Left lung (tissue), 10 donors: ENCODE results near the gene ASB6. TPM values are rescaled to one million over a fixed set of nuclear protein-coding genes. Genes with fewer than 3 reads are reported as not detected.
A peak's percentile ranks its signal among the peaks of the same experiment; 100 is the strongest.
"Not testable (repeated sequence)": the region's sequence is repeated elsewhere in the genome, so short reads cannot be mapped to it uniquely, and the experiment has no call there.

ENCODE experiments used
- ATAC-seq: fragments of 200-7000 bp; cut with Tn5 transposase; one replicate; pipeline ENCODE4 v1.9.1; 2020; ENCODE audit warnings: moderate library complexity
- DNase-seq, 4 donors: peaks; one replicate each; pipeline ENCODE4 v3.0.0-alpha.2; 2013 to 2020
- H3K27ac ChIP-seq, 2 donors: fragments of 200-600 bp; sonication (generic) in 1 of 2; one replicate each; pipeline versions ENCODE4 v1.5.0 to v1.8.0; 2020 to 2021
- H3K27me3 ChIP-seq, 2 donors: fragments of 200-600 bp; sonication (generic) in 1 of 2; one replicate each; pipeline versions ENCODE4 v1.5.0 to v1.8.0; 2020 to 2021
- H3K36me3 ChIP-seq, 2 donors: fragments of 200-600 bp; sonication (generic) in 1 of 2; one replicate each; pipeline versions ENCODE4 v1.5.0 to v1.8.0; 2020 to 2021
- H3K4me1 ChIP-seq, 2 donors: fragments of 200-600 bp; one replicate each; pipeline ENCODE4 v1.8.0; 2021
- H3K4me3 ChIP-seq, 2 donors: fragments of 200-600 bp; sonication (generic) in 1 of 2; one replicate each; pipeline versions ENCODE4 v1.5.0 to v1.8.0; 2020 to 2021; ENCODE audit warnings: mild to moderate bottlenecking in 1 of 2
- H3K9me3 ChIP-seq, 2 donors: fragments of 200-600 bp; sonication (generic) in 1 of 2; one replicate each; pipeline versions ENCODE4 v1.5.0 to v1.8.0; 2020 to 2021
- CTCF ChIP-seq, 2 donors: fragments of 200-600 bp; sonication (generic) in 1 of 2; IDR thresholded peaks; one replicate each; pipeline versions ENCODE4 v1.5.0 to v1.8.0; 2021; ENCODE audit warnings: antibody characterized with exemption in 2 of 2
- intact Hi-C, 2 donors: fragments of 100-400 bp; cut with DNase I; formaldehyde crosslinking; loops; one replicate each; pipeline versions ENCODE4 v1.11.2 to v1.14.2; 2022
- polyA plus RNA-seq, 6 donors: library from polyadenylated mRNA; unstranded; fragments of 120-200 nt; gene quantifications; one replicate each; pipeline ENCODE4 v1.2.1, GENCODE V29; 2013; ENCODE audit not compliant: insufficient read length in 6 of 6
- total RNA-seq, 2 donors: library from RNA; stranded (reverse); fragmentation: NEBNext Ultra II Directional; extraction: Animal tissue kit (Norgen Biotek cat#: 25700); gene quantifications; one replicate each; pipeline ENCODE4 v1.2.1, GENCODE V29; 2021
- donor health status: DM: no; HTN: yes; CAD: no.
- donor health status: DM: no; HTN: no; CAD: no.

The ASB6 gene
- total and polyA plus RNA-seq, 8 donors, result 14.0 to 18.0 (median 15.7) TPM

GRCh38 chr9:129639034-129639630 is 2.8 kb downstream of the ASB6 start:
- no peaks in the 10 kb centered on the region for H3K27me3 ChIP-seq
- ATAC-seq (no peak), DNase-seq (peak in 1 of 4 donors; percentile 66)
- no peak overlapping the region for H3K4me3 ChIP-seq
- no peak overlapping the region for H3K27ac ChIP-seq
- H3K36me3 ChIP-seq, result peaks cover 0 to 56% of the 10 kb centered on the region in 2 donors
- intact Hi-C loops, result loop anchor here in 1 of 2 donors (10.0 kb wide), 1 partner anchor 156 kb away; no protein-coding TSS in a partner anchor
- H3K9me3 ChIP-seq, result no peaks in the 10 kb centered on the region
- TF ChIP-seq CTCF (IDR thresholded peaks at IDR 0.05), result no peak
- peaks cover 8 to 31% of the 10 kb centered on the region in 2 donors for H3K4me1 ChIP-seq

GRCh38 chr9:129637673-129638439 is 4.1 kb downstream of the ASB6 start:
- Histone ChIP-seq H3K4me1 (peaks cover 8 to 31% of the 10 kb centered on the region in 2 donors), H3K27ac (no peak overlapping the region)

GRCh38 chr9:129637102-129637501 is 4.8 kb downstream of the ASB6 start:
- intact Hi-C loops, result loop anchor here in 1 of 2 donors (10.0 kb wide), 1 partner anchor 158 kb away; no protein-coding TSS in a partner anchor
- no peaks in the 10 kb centered on the region for H3K27me3 ChIP-seq
- peaks cover 0 to 75% of the 10 kb centered on the region in 2 donors for H3K36me3 ChIP-seq
- TF ChIP-seq CTCF (IDR thresholded peaks at IDR 0.05), result no peak
- H3K4me3 ChIP-seq, result no peak overlapping the region
- H3K9me3 ChIP-seq, result no peaks in the 10 kb centered on the region
- ATAC-seq, result no peak
- DNase-seq, result peak in 1 of 4 donors; percentile 60
- peaks cover 8 to 26% of the 10 kb centered on the region in 2 donors for H3K4me1 ChIP-seq
- no peak overlapping the region for H3K27ac ChIP-seq

More at GRCh38 chr9:129637673-129638439, 4.1 kb downstream of the ASB6 start:
- ATAC-seq (no peak), DNase-seq (peak in 1 of 4 donors; percentile 59)
- no peaks in the 10 kb centered on the region for H3K9me3 ChIP-seq
- H3K36me3 ChIP-seq, result peaks cover 0 to 68% of the 10 kb centered on the region in 2 donors
- intact Hi-C loops, result loop anchor here in 1 of 2 donors (10.0 kb wide), 1 partner anchor 157 kb away; no protein-coding TSS in a partner anchor
- H3K27me3 ChIP-seq, result no peaks in the 10 kb centered on the region
- H3K4me3 ChIP-seq, result no peak overlapping the region
- no peak for TF ChIP-seq CTCF (IDR thresholded peaks at IDR 0.05)

- intact Hi-C loops, result loop anchor here in 1 of 2 donors (10.0 kb wide), 1 partner anchor 158 kb away; no protein-coding TSS in a partner anchor
- H3K9me3 ChIP-seq, H3K4me3 ChIP-seq, H3K27me3 ChIP-seq, H3K27ac ChIP-seq, ATAC-seq: not testable (repeated sequence)
- peak in 1 of 4 donors; percentile 28 for DNase-seq
- peaks cover 8 to 29% of the 10 kb centered on the region in 2 donors for H3K4me1 ChIP-seq
- H3K36me3 ChIP-seq, result peaks cover 0 to 82% of the 10 kb centered on the region in 2 donors
These were observed 5.6 kb downstream of the ASB6 start for GRCh38 chr9:129636343-129636742.

GRCh38 chr9:129635099-129636065 is 6.6 kb downstream of the ASB6 start:
- DNase-seq, result peak in 1 of 4 donors; percentile 54
- Histone ChIP-seq H3K27ac (no peak overlapping the region), H3K27me3 (no peaks in the 10 kb centered on the region), H3K9me3 (no peaks in the 10 kb centered on the region), H3K4me3 (no peak overlapping the region), H3K36me3 (peaks cover 0 to 84% of the 10 kb centered on the region in 2 donors), H3K4me1 (peaks cover 0 to 29% of the 10 kb centered on the region in 2 donors)
- no peak for TF ChIP-seq CTCF (IDR thresholded peaks at IDR 0.05)
- no peak for ATAC-seq
- intact Hi-C loops, result loop anchor here in 1 of 2 donors (10.0 kb wide), 1 partner anchor 159 kb away; no protein-coding TSS in a partner anchor
